Ascending aorta (tissue), 2 donors: ENCODE results near the gene EGFR. TPM values are rescaled to one million over a fixed set of nuclear protein-coding genes. Genes with fewer than 3 reads are reported as not detected.

ENCODE experiments used
- DNase-seq, 2 donors: peaks; one replicate each; pipeline ENCODE4 v3.0.0-alpha.2; 2019; ENCODE audit warnings: low spot score in 2 of 2
- H3K27ac ChIP-seq, 2 donors: fragments of 200-600 bp; sonication (generic); one replicate each; pipeline ENCODE4 v1.5.1; 2016 to 2017; ENCODE audit warnings: mild to moderate bottlenecking in 1 of 2
- H3K27me3 ChIP-seq: fragments of 200-600 bp; sonication (generic); one replicate; pipeline ENCODE4 v1.5.1; 2017
- H3K36me3 ChIP-seq, 2 donors: fragments of 200-600 bp; sonication (generic); one replicate each; pipeline ENCODE4 v1.5.1; 2016
- H3K4me1 ChIP-seq, 2 donors: fragments of 200-600 bp; sonication (generic); one replicate each; pipeline ENCODE4 v1.5.1; 2016 to 2017; ENCODE audit warnings: mild to moderate bottlenecking in 1 of 2
- H3K4me3 ChIP-seq, 2 donors: fragments of 200-600 bp; sonication (generic); one replicate each; pipeline ENCODE4 v1.5.1; 2016 to 2017; ENCODE audit warnings: mild to moderate bottlenecking in 1 of 2
- H3K9me3 ChIP-seq, 2 donors: fragments of 200-600 bp; sonication (generic); one replicate each; pipeline ENCODE4 v1.5.1; 2016
- CTCF ChIP-seq, 3 experiments: fragments of 200-600 bp in 2 of 3; fragments of 450-650 bp in 1 of 3; sonication (generic) in 2 of 3; IDR thresholded peaks; one replicate each; pipeline ENCODE4 v1.5.1; 2016 to 2019; ENCODE audit warnings: antibody characterized with exemption in 3 of 3, mild to moderate bottlenecking in 1 of 3, moderate library complexity in 1 of 3
- intact Hi-C: fragments of 100-400 bp; cut with DNase I; formaldehyde crosslinking; loops from one replicate; pipeline ENCODE4 v1.15.1; 2023
- total RNA-seq: library from RNA; depleted of rRNA; stranded (reverse); fragments of >200 nt; gene quantifications from one replicate; pipeline ENCODE4 v1.1.0, GENCODE V29; 2016

EGFR gene
- total RNA-seq, 1 donor from 2014 or later = 33.8 TPM

DNA sequence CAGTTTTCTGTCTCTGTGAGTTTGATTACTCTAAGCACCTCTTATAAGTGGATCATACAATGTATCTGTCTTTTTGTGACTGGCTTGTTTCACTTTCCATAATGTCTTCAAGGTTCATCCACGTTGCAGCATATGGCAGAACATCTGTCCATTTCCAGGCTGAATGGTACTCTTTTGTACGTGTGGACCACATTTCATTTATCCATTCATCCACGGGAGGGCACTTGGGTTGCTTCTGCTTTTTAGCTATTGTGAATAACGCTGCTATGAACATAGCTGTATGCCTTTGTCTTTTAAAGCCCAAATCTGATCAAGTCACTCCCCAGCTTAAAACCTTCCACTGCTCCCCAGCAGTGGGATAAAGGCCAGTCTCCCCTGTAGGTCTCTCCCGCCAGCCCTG lies 31.5 kb downstream of the EGFR start:
- H3K27ac ChIP-seq = no peak overlapping the region
- no peak for DNase-seq
- no peaks in the 10 kb centered on the region for H3K9me3 ChIP-seq
- TF ChIP-seq CTCF (IDR thresholded peaks at IDR 0.05) = no peak
- no peak overlapping the region for H3K4me3 ChIP-seq
- H3K36me3 ChIP-seq = no peaks in the 10 kb centered on the region
- H3K27me3 ChIP-seq = no peaks in the 10 kb centered on the region
- intact Hi-C loops = loop anchor here (10.0 kb wide), 1 partner anchor 315 kb away; the partner anchor contains the start of gene LANCL2
- peaks cover 4 to 44% of the 10 kb centered on the region in 2 donors for H3K4me1 ChIP-seq

DNA sequence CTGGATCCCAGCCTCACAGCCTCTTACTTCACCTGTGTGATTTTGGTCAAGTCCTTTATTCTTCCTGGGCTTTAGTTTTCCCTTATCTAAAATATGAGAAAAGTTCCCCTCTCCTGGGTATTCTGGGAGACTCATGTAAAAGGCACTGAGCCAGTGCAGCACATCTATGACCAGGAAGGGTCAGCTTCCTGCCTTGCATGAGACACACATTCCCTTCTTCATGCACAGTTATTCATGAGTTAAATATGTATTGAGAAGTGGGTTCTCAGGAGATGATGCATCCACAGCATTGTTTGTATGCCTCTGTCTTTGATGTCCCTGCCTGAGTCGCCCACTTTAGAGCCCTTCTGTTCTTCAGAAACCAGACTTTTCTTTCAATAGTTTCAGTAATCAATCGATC lies 33.3 kb downstream of the EGFR start:
- Histone ChIP-seq H3K4me3 (no peak overlapping the region), H3K27me3 (no peaks in the 10 kb centered on the region), H3K4me1 (peaks cover 7 to 41% of the 10 kb centered on the region in 2 donors), H3K36me3 (no peaks in the 10 kb centered on the region), H3K27ac (no peak overlapping the region), H3K9me3 (no peaks in the 10 kb centered on the region)
- no peak for DNase-seq
- no peak for TF ChIP-seq CTCF (IDR thresholded peaks at IDR 0.05)
- intact Hi-C loops = loop anchor here (10.0 kb wide), 1 partner anchor 313 kb away; the partner anchor contains the start of gene LANCL2

GRCh38 chr7:55052741-55053427 lies 34.1 kb downstream of the EGFR start:
- Histone ChIP-seq H3K27me3 (no peaks in the 10 kb centered on the region), H3K27ac (peak overlapping the region; percentile 71 to 75), H3K4me1 (peaks cover 7 to 41% of the 10 kb centered on the region in 2 donors), H3K4me3 (no peak overlapping the region), H3K36me3 (no peaks in the 10 kb centered on the region), H3K9me3 (no peaks in the 10 kb centered on the region)
- intact Hi-C loops = loop anchor here (10.0 kb wide), 1 partner anchor 312 kb away; the partner anchor contains the start of gene LANCL2
- no peak for DNase-seq
- TF ChIP-seq CTCF (IDR thresholded peaks at IDR 0.05) = no peak

DNA sequence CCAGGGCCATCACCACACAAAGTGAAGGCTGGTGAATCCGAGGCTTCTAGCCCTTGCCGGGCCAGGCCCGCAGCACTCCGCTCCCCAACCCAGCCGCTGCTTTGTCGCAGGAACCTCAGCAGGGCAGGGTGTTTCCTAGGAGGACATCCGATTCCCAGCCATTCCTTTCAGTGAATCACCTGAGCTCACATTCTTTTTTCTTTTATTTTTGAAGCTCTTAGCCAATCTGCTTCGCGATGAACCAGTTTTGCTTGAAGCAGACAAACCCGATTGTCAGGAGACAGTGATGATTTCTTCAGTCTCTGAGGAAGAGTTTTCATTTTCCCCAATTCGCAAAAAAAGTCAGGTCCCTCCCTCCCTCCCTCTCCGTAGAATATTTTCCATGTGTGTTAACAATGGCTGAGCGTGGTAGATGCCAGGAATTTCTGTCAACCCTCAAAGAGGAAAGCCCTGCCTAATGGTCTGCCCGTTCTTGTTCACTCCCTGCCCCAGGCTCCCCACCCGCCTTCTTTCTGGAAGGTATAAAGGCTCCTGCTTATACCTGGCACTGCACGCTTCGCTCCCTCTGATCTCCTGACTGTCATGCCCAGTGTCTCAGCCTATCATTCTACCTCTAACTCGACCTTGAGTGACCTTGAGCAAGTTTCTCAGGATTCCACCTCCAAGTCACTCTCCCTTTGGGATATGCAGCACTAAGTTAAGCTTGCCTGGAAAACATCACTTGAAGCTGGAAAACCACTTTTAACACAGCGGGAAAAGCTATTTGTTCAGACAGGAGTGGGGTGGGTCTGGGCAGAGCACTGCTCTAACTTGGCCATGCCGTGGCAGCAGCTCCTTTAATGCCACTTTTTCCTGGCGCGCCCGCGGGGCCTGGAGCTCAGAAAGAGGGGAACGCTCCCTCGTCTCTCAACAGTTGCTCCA lies 35.1 kb downstream of the EGFR start:
- H3K36me3 ChIP-seq = no peaks in the 10 kb centered on the region
- intact Hi-C loops = loop anchor here (10.0 kb wide), 1 partner anchor 311 kb away; the partner anchor contains the start of gene LANCL2
- no peaks in the 10 kb centered on the region for H3K9me3 ChIP-seq
- H3K27me3 ChIP-seq = no peaks in the 10 kb centered on the region
- TF ChIP-seq CTCF (IDR thresholded peaks at IDR 0.05) = peak; percentile 14 to 59 (median 22)
- H3K27ac ChIP-seq = peak overlapping the region; percentile 71 to 75
- H3K4me3 ChIP-seq = no peak overlapping the region
- peaks cover 3 to 41% of the 10 kb centered on the region in 2 donors for H3K4me1 ChIP-seq
- peak in 1 of 2 donors; percentile 73 for DNase-seq

DNA sequence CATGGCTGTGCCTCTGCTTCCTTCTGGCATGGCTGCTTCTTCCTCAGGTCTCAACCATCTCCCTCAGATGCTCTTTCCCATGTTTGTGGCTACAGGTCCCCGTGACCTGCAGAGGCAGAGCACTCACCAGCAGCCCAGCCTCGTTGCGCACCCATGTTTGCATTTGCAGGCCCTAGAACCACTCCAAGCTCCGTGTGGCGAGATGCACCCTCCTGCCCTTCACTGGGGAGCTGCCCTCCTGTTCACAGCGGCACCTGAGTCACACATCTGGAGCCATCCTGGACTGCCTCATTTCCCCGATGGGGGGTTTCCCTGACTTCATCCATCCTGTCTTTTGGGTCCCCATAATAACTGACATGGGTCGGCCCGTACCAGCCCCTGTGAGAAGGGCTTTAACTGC lies 35.9 kb downstream of the EGFR start:
- no peak for TF ChIP-seq CTCF (IDR thresholded peaks at IDR 0.05)
- no peak for DNase-seq
- Histone ChIP-seq H3K36me3 (no peaks in the 10 kb centered on the region), H3K9me3 (no peaks in the 10 kb centered on the region), H3K4me3 (no peak overlapping the region), H3K4me1 (peaks cover 3 to 41% of the 10 kb centered on the region in 2 donors), H3K27me3 (no peaks in the 10 kb centered on the region), H3K27ac (peak overlapping the region; percentile 71 to 75)
- intact Hi-C loops = loop anchor here (10.0 kb wide), 1 partner anchor 310 kb away; the partner anchor contains the start of gene LANCL2
